ENCODE measurements around the gene RNASE7.

DNA sequence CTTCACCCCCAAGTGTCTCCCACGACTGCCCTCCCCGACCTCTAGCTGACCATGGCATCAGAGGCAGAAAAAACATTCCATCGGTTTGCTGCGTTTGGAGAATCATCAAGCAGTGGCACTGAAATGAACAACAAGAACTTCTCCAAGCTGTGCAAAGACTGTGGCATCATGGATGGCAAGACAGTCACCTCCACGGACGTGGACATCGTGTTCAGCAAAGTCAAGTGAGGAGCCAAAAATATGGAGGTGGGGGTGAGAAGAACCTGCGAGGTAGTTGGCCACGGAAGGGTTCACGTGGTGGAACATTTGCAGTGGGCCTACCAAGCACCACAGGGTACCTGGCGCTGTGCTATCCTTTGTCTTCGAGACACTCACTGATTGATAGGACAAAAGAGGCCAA is 11.6 kb upstream of the RNASE7 start:
- TF ChIP-seq CTCF (IDR thresholded peaks at IDR 0.05; ENCODE audit: low read length) (no peak), EZH2 (IDR thresholded peaks at IDR 0.05; ENCODE audit: borderline replicate concordance, low read length) (no peak)
